GM23248 (cell line): Measurements from ENCODE around the gene KRTAP29-1.

Source experiments
- EZH2 ChIP-seq: fragments of 200-600 bp; sonication (generic); IDR thresholded peaks from 2 replicates; pipeline ENCODE4 v1.6.1; 2018; ENCODE audit warnings: antibody characterized with exemption, mild to moderate bottlenecking; ENCODE audit not compliant: insufficient read depth, poor library complexity, severe bottlenecking
- EZH2phosphoT487 ChIP-seq: fragments of 200-600 bp; sonication (generic); IDR thresholded peaks from 2 replicates; pipeline ENCODE4 v1.6.1; 2018; ENCODE audit warnings: antibody characterized with exemption, moderate library complexity, mild to moderate bottlenecking, low read depth; ENCODE audit not compliant: insufficient read depth

GRCh38 chr17:41278176-41278955, 24.3 kb downstream of the KRTAP29-1 start:
- no peak for TF ChIP-seq EZH2
- no peak for TF ChIP-seq EZH2phosphoT487
